GM19455 (cell line): ENCODE measurements around the gene MFNG.
A peak's percentile ranks its signal among the peaks of the same experiment; 100 is the strongest.

Experiments used
- ATAC-seq: cut with Tn5 transposase; IDR thresholded peaks from one replicate; pipeline ENCODE4 v1.9.1; 2021; ENCODE audit not compliant: unreplicated experiment

MFNG gene

DNA sequence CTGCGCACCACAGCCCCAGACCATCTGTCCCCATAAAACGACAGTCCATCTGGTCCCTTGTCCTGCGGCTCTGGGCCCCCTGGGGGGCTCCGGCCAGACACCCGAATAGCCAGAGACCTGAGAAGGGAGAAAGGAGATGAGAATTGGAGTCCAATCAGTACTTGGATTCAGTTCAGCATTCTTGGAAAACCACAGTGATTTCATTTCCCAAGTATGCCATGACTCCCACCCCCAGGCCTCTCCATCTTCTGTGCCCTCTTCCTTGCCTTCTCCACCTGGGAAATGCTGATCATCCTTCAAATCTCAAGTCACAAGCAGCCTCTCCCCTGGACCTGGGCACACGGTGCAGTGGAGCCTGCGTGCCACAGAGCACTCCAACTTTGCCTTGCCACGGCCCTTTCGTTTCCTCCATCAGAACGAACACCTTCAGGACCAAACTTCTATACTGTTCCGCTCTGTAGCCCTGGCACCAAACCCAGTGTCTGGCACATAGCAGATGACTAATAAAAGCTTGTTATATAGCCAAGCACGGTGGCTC, 10.9 kb upstream of the MFNG start:
- no peak for ATAC-seq

DNA sequence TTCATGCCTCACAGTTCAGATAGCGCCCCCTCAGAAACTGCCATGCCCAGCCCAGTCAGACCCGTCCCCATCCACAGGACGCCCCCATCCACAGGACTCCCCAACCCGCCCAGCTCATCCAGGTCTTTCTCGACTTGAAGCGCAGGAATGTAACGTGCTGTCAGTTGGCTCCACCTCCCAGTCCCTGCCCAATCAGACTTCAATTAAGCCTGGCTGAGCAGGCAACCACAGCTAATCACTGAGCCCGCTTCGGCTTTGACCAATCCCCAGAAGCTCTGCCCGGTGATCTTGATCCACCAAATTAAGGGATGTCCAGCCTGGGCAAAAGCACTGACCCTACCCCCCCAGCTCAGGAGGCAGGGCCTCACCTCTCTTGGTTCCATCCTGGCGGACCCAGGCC, 10.5 kb upstream of the MFNG start:
- no peak for ATAC-seq

DNA sequence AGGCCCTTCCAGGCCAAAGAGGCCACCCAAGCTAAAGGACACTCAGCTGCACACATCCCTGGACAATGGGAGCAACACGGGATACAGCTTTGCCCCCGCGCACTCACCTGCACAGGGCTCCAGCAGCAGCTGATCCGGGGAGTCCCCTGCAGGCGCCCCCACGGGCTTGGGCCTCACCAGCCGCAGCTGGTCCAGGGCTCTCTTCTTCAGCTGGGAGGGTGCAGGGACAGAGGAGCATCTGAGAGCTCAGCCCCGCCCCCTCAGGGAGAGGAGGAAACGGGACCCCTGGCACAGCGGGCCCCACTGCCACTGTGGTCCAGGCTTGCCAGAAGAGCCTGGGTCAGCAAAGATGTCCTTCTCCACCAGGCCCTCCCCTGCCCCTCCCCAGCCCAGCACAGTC, 7.8 kb upstream of the MFNG start:
- no peak for ATAC-seq

DNA sequence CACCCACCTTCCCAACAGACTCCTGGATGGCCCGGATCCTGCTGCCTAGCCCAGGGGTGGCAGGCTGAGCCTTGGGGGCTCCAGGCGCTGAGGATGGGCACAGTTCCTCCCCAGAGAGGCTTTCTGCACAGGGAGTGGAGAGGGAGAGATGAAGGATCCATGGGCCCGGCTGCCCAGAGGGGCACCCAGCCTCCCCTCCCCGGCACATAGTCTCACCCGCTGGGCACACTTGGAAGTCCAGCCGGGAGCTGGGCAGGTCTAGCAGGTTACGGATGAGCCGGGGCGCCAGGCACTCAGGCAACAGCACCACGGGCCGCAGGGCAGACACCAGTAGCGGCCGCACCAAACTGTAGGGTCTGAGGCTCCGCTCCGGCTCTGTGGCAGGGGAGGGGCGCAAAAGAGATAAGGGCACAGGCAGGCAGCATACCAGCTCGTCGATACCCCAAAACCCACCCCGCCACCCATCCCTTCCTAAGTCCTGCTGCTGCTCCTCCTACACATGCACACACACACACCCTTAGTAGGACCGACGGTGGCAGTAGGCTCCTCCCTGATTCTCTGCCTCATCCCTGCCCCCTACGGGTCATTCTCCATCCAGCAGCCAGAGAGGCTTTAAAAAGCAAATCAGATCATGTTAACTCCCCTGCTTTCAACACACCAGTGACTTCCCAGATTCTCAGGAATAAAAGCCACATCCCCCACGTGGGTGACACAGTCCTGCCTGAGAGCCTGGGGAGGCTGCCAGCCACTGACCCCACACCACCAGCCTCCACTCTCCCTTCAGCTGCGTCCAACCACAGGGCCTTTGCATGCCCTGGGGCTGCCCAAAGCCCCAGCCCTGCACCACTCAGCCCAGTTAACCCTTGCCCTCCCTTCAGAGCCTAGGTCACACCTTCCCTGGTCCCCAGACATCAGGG, 6.5 kb upstream of the MFNG start:
- no peak for ATAC-seq

DNA sequence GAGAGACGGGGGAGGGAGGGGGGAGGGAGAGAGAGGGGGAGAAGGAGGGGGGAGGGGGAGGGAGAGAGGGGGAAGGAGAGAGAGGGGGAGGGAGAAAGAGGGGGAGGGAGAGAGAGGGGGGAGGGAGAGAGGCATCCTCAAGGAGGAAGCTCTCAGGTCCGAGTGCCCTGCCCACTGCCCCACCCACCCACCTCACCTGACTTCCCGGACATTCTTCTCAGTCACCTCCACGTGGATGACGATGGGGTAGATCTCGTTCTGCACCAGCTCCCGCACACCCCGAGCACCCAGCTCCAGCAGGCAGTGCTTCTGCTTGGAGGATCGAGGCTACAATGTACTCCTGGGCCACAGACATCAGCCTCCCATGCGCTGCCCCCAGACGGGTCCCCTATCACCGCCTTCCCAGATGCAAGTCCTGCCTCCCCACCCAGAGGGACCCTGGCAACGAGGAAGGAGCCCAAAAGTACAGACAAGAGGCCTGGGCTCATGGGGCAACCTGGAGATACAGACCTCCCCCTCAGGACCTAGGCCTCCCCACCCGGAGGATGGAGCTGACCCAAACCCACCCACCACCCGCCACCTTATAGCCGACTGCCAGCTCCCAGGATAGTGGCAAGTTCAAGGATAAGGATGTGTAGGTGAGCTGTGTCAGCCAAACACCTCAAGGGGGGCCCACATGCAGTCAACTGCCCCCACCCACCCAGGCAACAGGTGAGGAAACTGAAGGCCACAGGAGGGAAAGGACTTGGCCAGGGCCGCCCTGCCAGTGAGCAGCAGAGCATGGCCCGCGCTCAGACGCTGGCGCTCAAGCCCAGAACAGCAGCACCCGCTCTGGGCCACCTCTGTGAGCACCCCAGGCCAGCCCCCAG, 5.6 kb upstream of the MFNG start:
- ATAC-seq, result no peak

DNA sequence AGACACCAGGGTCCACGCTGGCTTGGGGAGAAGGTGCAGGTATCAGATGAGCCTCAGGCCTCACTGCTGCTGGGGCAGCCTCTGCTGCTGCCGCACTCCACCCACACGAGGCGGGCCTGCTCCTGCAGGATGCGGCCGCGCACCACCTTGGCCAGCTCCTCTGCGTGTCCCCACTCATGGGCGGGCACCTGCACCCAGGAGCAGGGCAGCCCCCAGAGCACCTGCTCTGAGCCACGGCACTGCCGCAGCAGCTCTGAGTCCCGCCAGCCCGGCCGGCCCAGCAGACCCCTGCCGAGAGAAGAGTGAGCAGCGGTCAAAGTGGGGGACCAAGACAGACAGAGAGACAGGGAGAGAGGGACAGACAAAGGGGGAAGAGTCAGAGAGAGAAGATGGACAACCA, 4.9 kb upstream of the MFNG start:
- no peak for ATAC-seq

DNA sequence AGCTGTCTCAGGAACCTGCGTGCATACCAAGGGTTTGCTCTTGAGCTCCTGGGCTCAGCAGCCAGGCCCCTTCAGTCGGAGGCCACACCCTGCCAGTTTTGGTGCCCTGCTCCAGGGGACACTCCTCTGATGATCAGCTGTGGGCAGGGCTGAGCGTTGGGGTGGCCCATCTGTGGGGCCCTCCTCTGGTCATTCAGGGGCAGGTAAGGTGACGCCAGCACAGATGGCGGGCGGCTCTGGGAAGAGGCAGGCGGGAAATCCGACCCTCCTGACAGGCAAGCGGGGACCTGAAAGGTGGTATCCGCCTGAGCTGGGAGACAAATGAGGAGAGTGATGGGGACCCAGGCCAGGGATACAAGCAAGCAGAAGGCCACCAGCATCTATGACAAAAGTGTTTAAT, 3.8 kb upstream of the MFNG start:
- no peak for ATAC-seq

DNA sequence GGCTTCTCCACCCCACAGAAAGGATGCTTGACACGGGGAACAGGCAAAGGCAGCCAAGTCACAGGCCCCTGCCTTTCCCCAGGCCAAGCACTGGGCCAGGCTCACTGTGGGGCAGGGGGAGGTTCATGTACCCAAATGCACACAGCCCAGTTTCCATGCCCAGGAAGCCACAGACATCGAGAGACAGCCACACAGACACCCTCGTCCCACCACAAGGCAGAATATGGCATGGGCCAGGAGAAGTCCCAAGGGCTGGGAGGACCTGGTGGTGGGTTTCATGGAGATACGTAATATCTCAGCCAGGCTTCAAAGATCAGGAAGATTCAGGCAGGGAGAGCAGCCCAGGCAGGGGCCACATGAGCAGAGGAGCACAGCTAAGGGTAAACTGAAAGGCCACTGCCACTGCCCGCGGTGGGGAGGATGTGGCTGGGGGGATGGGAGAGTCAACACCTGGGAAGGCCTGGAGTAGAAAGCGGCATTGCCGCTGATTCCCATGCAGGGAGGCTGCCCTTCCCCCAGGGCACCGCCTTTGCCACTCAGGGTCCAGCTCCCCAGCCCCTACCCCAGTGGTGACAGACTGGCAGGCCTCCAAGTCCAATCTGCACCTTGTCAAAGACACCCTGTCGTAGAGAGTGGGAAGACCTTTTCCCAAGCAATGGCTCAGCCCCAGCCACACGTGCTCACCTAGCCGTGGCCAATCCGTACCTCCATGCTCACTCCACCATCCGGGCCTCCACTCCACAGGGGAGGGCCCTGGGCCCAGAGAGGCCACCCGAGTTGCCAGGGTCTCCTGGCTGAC, 2.4 kb upstream of the MFNG start:
- no peak for ATAC-seq

DNA sequence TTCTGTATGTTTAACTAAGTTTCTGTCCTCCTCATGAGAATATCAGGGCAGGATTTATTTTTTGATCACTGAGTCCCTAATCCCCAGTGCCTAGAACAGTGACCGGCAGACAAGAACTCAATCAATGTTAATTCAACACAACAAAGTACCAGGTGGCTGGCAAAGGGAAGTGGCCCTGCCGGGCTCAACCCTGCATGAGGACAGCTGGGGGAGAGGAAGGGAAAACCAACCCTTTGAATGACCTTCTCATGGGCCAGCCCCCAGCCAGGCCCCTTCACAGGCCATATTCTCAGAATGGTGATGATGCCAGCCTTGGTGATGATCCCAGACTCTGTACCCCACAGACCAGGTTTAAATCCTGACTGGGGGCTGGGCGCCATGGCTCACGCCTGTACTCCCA, 1.4 kb upstream of the MFNG start:
- no peak for ATAC-seq

DNA sequence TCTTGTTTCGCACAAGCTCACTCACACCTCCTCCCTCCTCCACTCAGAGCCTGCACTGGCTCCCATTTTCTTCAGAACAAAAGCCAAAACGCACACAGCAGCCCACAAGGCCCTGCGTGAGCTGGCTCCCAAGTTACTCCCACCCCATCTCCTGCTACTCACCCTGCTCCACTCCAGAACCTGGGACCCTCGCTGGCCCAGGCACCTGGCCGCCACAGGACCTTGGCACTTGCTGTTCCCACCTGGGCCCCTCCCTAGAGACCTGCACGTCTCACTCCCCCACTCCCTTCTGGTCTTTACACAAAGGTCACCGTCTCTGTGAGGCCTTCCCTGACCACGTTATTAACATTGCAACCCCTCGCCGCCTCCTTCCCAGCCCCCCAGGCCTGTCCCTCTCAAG, 945 bp upstream of the MFNG start:
- no peak for ATAC-seq

DNA sequence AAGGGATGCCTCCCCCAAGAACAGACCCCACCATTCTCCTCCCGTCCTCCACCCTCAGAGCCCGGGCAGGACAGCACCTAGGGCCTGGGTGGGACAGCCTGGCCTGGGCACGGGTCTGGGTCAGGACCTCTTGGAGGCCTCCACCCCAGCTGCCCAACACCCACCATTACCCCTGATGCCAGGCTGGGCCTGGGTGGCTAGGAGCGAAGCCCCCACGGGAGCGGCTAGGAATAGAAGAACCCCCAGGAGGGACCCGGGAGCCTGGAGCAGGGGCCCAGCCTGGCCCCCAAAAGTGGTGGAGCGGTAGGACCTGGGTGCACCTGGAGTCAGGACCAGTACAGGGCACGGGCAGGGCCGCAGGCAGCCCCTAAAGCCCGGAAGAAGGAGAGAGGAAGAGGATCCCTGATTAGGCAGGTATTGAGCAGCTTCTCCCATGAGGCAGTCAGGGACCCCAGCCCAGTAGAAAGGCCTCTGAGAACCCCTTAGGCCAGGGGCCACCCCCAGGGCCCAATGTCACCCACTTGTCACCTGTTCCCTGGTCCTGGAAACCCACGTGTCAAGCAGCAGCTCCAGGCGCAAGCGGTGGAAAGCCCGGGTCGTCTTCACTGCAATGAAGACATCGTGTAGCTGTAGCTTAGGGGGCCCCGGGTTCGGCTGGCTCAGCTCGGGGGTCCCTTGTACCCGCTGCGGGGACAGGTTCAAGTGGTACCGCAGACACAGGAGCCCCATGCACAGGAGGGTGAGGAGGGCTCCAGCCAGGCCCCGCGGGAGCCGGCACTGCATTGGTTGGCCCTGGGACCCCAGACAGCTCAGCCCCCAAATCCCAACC, 575 bp downstream of the MFNG start:
- peak; percentile 7 for ATAC-seq

DNA sequence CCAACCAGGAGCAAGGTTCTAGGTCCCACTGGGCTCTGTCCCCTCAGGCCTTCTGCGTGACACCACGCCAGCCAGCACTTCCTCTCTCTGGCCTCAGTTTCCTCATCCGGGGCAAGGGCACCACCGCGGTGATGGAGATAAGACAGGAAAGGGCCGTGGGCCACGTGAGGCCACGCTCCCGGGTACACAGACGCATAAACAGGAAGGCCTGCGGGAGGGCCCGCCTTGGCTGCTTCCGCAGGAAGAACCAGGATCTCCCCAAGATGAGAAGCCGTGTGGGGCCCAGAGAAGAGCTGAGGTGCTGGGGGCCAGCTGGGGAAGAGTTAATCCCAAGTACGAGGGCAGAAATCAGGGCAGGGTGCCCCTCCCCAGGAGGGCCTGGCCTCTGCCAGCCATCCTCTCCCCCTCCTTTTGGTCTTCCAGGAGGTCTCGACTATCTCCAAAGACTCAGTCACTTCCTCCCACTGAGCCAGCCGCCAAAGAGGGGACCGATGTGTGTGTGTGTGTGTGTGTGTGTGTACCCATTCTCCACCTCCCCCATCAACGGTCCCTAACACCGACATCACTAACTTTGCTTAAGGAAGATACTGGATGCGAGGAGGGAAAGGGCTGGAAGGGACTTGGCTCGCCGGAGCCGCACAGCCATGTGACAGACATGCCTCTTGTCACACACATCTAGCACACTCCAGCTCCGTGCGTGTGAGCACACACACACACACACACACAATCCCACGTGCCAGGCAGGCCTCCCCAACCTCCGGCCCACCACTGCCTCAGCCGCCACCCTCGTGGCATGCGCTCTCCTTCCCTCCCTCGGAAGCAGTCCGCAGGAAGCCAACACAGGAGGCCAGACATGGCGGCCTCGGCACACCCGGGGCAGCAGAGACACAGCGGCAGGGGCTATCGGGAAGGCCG, 1.4 kb downstream of the MFNG start:
- no peak for ATAC-seq

DNA sequence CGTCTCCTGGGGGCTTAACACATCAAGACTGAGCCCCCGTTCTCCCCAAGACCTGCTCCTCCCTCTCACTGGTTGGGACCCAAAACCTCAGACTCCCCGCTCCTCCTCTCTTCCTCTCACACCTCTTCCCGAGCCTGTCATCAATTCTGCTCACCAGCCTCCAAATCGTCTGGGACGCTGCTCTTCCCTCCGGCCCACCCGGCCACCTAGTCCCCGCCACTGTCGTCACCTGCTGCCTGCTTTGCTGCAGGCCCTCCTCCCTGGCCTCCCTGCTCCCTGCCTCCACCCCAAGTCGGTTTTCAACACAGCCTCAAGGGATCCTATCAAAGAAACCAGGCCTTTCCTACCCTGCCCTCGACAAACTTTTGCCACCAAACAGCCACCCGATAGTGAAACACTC, 3.1 kb downstream of the MFNG start:
- no peak for ATAC-seq

DNA sequence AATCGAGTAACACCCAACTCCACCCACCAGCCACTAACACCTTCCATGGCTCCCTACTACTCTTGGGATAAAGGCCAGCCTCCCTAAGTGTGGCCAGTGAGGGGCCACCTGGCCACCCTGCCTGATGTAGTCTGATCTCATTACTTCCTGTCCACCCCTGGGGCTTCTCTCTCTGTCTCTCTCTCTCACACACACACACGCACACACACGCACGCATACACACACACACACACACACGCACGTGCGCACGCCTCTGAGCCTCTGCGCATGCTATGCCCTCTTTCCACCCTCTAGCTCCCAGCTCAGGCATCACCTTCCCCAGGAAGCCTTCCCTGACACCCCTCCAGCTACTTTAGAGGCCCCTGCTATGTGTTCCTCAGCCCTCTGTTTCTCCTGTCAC, 3.9 kb downstream of the MFNG start:
- no peak for ATAC-seq

DNA sequence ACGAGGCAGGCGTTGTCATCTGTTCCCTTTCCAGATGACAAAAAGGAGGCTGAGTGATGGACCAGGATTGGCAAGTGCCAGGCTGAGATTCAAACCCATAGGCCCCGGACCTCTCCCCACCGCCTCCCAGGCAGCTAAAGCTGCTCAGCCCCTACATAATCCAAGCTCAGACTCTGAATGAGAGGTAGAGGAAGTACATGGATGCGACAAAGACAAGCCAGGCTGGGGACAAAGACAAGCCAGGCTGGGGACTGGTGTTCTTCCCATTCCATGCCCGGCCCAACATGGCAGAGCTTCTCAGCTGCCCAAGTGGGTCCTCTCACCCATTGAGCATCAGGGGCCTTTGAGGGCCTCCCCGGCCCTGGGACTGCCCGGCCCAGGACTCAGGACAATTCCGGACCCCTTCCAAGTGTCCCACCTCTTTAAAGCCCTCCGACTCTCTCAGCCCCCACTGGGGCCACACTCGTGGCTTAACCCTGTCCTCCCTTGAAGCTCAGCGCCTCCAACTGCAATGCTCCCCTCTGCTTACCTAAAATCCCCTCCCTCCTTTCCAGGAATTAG, 4.8 kb downstream of the MFNG start:
- ATAC-seq, result no peak

DNA sequence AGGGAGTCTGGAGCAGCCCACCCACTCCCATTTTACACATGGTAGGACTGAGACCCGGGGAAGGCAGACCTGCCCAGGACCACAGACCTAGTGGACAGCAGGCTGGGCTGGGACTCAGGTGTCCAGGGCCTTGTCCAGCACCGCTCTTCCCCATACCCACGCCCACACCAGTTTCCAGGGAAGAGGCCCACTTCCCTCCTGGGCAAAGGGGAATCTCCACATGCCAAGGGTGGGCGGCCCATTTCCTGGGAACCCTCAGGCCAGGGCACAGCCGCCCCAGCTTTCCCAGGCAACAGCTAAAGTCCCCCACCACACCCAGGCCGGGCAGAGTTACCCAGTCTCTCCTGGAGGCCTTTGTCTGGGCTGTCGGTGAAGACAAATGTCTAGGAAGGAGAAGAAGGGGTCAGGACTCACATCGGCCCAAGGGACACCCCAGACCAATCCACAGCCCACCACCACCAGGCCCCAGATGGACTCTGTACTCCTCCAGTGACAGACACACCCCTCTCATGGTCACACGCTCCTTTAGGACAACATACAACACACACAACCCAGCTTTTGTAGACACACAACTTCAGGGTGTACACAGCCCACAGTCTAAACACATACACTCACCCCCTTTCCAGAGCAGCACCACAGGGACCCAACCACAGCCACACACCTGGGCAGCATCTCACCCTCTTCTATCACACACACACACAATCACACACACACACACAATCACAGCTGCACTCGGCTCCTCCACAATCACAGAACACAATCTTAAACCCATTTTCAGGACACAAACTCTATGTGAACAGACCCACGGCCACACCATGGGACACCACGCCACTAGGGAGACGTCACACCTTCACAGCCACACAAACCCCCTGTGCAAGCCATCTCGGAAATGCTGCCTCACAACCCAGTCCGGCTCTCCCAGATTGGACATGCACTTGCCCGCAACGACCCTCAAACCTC, 5.5 kb downstream of the MFNG start:
- ATAC-seq, result no peak

DNA sequence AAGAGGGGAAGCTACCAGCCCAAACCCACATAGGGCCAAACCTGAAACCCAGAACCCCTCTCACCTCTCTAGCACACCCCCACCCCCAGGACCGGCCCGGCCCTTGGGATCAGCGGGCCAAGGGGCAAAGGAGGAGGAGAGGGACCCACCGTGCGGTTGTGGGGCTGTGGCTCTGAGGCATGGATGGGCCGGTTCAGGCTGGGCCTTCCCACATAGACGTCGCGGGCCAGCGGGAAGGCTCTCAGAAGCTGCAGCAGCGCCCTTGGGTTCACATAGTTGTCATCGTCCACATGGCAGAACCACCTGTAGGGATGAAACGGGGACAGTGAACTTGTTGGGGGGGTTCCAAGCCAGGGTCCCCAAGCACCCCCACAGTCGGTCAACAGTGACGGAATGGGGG, 7.0 kb downstream of the MFNG start:
- ATAC-seq, result no peak
